SH-SY5Y (cell line): ENCODE results near the gene GMDS.

Source experiments
- GATA2 ChIP-seq: IDR thresholded peaks from 2 replicates; pipeline ENCODE4 v1.6.1; 2011; ENCODE audit warnings: mild to moderate bottlenecking, low read depth, low read length
- GATA3 ChIP-seq: IDR thresholded peaks from 2 replicates; pipeline ENCODE4 v1.6.1; 2011; ENCODE audit warnings: low read depth, mild to moderate bottlenecking, low read length, moderate library complexity

DNA sequence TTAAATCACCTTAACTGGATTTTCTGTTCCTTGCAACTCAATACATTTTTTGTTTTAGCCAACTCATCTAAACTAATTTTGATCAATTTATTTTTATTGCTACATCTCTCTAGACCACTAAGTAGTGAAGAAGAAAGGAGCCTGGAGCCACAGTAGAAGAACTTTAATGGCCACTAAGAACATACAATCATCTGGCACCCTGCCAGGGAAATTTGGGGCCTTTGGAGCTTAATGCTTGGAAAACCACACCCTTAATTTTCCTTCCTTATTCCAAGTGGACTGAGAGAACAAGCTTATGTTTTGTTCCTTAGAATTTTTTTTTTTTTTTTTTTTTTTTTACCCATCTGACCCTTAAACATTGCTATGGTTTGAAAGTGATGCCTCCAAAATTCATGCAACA lies 12.0 kb upstream of the GMDS start:
- TF ChIP-seq GATA2 (no peak), GATA3 (no peak)
